ENCODE data around the gene KCNK7.

DNA sequence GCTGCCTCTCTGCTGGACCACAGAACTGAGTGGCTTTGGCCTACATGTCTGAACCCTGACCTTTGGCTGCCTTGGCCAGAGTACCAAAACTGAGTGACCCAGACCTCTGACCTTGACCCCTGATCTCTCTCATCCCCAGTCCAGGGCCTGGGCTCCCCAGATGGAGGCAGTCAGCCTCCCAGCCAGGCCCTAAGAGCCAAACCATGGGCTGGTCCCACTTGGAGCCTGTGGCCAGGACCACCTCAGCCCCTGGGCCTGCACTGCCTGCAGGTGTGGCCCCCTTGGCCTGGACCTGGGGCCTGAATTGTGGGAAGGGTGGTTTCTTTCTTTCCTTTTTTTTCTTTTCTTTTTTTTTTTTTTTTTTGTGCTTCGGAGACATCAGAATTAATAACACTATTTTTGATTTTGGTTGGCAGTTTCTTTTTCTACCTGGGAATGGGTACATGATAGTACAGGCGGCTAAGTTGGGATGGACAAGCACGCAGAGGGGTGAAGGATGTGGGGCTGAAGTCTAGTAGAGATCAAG lies 41.5 kb upstream of the KCNK7 start:
- no peak for TF ChIP-seq CTCF (conservative IDR thresholded peaks at IDR 0.05; ENCODE audit: low read depth in 2 of 2)
- TF ChIP-seq EZH2 (IDR thresholded peaks at IDR 0.05; ENCODE audit: low read depth, unreplicated experiment), result no peak

Measured in GM23338 (cell line).